Glutamatergic neuron (in vitro differentiated cells): Measurements from ENCODE around the gene FA2H. TPM values are rescaled to one million over a fixed set of nuclear protein-coding genes. Genes with fewer than 3 reads are reported as not detected.

Experiments used
- DNase-seq: peaks from one replicate; pipeline ENCODE4 v3.0.0; 2022
- H3K27ac Mint-ChIP-seq: one replicate; pipeline ENCODE4 v1.8.0; 2020; ENCODE audit warnings: mild to moderate bottlenecking, mixed read lengths, inconsistent platforms; ENCODE audit not compliant: unreplicated experiment
- H3K27me3 Mint-ChIP-seq: one replicate; pipeline ENCODE4 v1.8.0; 2020; ENCODE audit warnings: mild to moderate bottlenecking, moderate library complexity, mixed read lengths, inconsistent platforms; ENCODE audit not compliant: unreplicated experiment
- H3K36me3 Mint-ChIP-seq: one replicate; pipeline ENCODE4 v1.8.0; 2020; ENCODE audit warnings: mild to moderate bottlenecking, mixed read lengths, inconsistent platforms; ENCODE audit not compliant: unreplicated experiment
- H3K4me1 Mint-ChIP-seq: one replicate; pipeline ENCODE4 v1.8.0; 2020; ENCODE audit warnings: mild to moderate bottlenecking, low read depth, mixed read lengths, inconsistent platforms; ENCODE audit not compliant: unreplicated experiment
- H3K4me3 Mint-ChIP-seq: one replicate; pipeline ENCODE4 v1.8.0; 2020; ENCODE audit warnings: mild to moderate bottlenecking, mixed read lengths, inconsistent platforms; ENCODE audit not compliant: unreplicated experiment
- H3K9me3 Mint-ChIP-seq: one replicate; pipeline ENCODE4 v1.8.0; 2020; ENCODE audit warnings: mild to moderate bottlenecking, moderate library complexity, mixed read lengths, inconsistent platforms; ENCODE audit not compliant: unreplicated experiment
- total RNA-seq: library from RNA; stranded (reverse); fragmentation: NEBNext Ultra II Directional; extraction: Animal tissue kit (Norgen Biotek cat#: 25700); gene quantifications from one replicate; pipeline ENCODE4 v1.2.1, GENCODE V29; 2021; ENCODE audit not compliant: unreplicated experiment
- TF ChIP-seq, protein P1 (sequence below): fragments of 200-600 bp; sonication (generic); IDR thresholded peaks from one replicate; pipeline ENCODE4 v1.5.0; 2021; ENCODE audit not compliant: partially characterized antibody, unreplicated experiment

FA2H gene
- total RNA-seq, 1 donor from 2014 or later = not detected

DNA sequence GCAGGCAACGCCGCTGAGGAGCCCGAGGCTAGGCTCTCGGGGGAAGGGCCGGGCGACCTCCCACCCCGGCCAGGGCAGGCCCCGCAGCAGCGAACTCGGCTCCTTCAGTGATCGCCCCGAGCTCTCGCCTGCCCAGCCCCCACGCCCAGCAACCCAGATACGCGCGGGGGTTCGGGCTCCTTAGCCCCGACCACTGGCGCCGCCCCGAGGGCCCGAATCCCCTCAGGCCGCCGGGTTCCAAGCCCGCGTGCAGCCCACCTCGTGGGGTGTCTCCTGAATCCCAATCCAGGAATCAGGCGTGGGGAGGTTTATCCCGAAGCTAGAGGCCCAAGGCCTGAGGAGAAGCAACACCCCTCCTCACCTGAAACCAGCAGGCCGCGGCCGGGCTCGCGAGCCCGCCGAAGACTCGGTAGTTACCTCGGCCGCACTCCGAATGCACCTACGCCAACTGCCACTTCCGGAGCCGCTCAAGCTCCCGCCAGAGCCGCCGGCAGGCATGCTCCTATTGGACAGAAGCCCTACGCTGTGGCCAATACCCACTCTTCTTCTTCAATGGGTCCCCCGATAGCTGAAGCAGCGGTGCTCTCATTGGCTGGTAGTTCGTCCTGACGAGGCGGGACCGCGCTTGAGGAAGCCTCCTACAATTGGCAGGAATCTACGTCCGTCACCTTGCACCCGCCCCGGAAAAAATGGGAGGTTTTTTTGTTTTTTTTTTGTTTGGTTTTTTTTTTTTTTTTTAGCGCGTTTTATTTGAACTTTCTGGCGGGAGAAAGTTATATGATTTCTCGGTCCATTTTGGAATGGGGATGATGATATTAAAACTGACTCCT is 108.0 kb downstream of the FA2H start, which contains the start of gene RFWD3:
RFWD3 (minus strand) TSS at position 453 of the 830 bp plus-strand sequence. CDS start 5,428 bp downstream, outside the sequence.
- H3K9me3 Mint-ChIP-seq = peaks cover 3% of the 10 kb centered on the region
- TF ChIP-seq, protein P1, sequence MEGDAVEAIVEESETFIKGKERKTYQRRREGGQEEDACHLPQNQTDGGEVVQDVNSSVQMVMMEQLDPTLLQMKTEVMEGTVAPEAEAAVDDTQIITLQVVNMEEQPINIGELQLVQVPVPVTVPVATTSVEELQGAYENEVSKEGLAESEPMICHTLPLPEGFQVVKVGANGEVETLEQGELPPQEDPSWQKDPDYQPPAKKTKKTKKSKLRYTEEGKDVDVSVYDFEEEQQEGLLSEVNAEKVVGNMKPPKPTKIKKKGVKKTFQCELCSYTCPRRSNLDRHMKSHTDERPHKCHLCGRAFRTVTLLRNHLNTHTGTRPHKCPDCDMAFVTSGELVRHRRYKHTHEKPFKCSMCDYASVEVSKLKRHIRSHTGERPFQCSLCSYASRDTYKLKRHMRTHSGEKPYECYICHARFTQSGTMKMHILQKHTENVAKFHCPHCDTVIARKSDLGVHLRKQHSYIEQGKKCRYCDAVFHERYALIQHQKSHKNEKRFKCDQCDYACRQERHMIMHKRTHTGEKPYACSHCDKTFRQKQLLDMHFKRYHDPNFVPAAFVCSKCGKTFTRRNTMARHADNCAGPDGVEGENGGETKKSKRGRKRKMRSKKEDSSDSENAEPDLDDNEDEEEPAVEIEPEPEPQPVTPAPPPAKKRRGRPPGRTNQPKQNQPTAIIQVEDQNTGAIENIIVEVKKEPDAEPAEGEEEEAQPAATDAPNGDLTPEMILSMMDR = no peak
- peak within 1 kb of the TSS; percentile 96 for H3K4me3 Mint-ChIP-seq
- H3K36me3 Mint-ChIP-seq = no peaks in the 10 kb centered on the region
- H3K27ac Mint-ChIP-seq = peak within 1 kb of the TSS; percentile 69
- peak; percentile 93 for DNase-seq
- H3K4me1 Mint-ChIP-seq = peaks cover 4% of the 10 kb centered on the region
- H3K27me3 Mint-ChIP-seq = no peaks in the 10 kb centered on the region

DNA sequence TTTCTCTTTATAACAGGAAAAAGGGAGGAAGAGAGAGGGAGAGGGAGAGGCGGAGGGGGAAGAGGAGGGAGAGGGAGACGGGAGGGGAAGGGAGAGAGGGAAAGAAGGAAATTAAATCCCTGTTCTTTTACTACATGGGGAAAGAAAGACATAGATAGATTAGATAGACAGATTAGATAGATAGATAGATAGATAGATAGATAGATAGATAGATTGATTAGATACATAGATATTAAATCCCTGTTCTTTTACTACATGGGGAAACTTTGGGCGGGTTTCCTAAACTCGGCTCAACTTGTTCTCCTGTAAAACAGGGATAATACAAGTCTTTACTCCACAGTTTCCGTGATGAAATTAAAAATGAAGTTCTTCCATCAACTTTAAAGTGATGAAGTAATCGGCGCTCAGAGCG is 108.6 kb downstream of the FA2H start:
- Mint-ChIP-seq H3K27me3 (no peaks in the 10 kb centered on the region), H3K4me1 (peaks cover 4% of the 10 kb centered on the region), H3K36me3 (no peaks in the 10 kb centered on the region), H3K9me3 (peaks cover 3% of the 10 kb centered on the region), H3K27ac (no peak overlapping the region), H3K4me3 (peak overlapping the region; percentile 96)
- TF ChIP-seq, protein P1 = no peak
- DNase-seq = no peak

Other genes with a start within 250 kb of the FA2H start
- gene GLG1, start 167.7 kb downstream of the FA2H start, total RNA-seq = 143 TPM
- 30.5 TPM for gene RFWD3, start 107.9 kb downstream of the FA2H start, total RNA-seq
- gene MLKL, start 74.0 kb downstream of the FA2H start, total RNA-seq = not detected
- gene WDR59, start 210.3 kb upstream of the FA2H start, total RNA-seq = 65.9 TPM
- gene ZNRF1, start 224.2 kb upstream of the FA2H start, total RNA-seq = 55.3 TPM